Stimulated activated naive CD8-positive, alpha-beta T cell treated with anti-CD3 and anti-CD28 coated beads, Interleukin-15, Interleukin-2, amounts not matched to agents 100 U/mL and 50 U/mL, for 24 hours (primary cell): Measurements from ENCODE around the gene CXCL6.

ENCODE experiments used
- ATAC-seq: fragments of 150-1000 bp; cut with Tn5 transposase; one replicate; pipeline ENCODE4 v1.10.0; 2021
- DNase-seq: peaks from one replicate; pipeline ENCODE4 v3.0.0; 2021

The CXCL6 gene

GRCh38 chr4:73836373-73837279 lies at the start of gene CXCL6:
Gene CXCL6, plus strand, starts transcription at chr4:73836678. Its CDS starts 73 bp downstream, at chr4:73836751.
- ATAC-seq (peak; percentile 23), DNase-seq (no peak)

- DNase-seq (no peak), ATAC-seq (no peak)
Measured at GRCh38 chr4:73788411-73788810, 48.1 kb upstream of the CXCL6 start.

- no peak for ATAC-seq
Measured at GRCh38 chr4:73798842-73799241, 37.6 kb upstream of the CXCL6 start.

GRCh38 chr4:73800206-73800605 lies 36.3 kb upstream of the CXCL6 start:
- DNase-seq (no peak), ATAC-seq (no peak)

More at GRCh38 chr4:73798842-73799241, 37.6 kb upstream of the CXCL6 start:
- DNase-seq, result no peak

GRCh38 chr4:73801692-73802091 lies 34.8 kb upstream of the CXCL6 start:
- DNase-seq (no peak), ATAC-seq (no peak)

- ATAC-seq (no peak), DNase-seq (no peak)
Measured at GRCh38 chr4:73803213-73803612, 33.3 kb upstream of the CXCL6 start.

- ATAC-seq (no peak), DNase-seq (no peak)
Measured at GRCh38 chr4:73810191-73810590, 26.3 kb upstream of the CXCL6 start.

GRCh38 chr4:73811841-73812240 lies 24.6 kb upstream of the CXCL6 start:
- ATAC-seq (no peak), DNase-seq (no peak)

- no peak for DNase-seq
- no peak for ATAC-seq
Measured at GRCh38 chr4:73814679-73815078, 21.8 kb upstream of the CXCL6 start.

- no peak for ATAC-seq
- no peak for DNase-seq
Measured at GRCh38 chr4:73815145-73815544, 21.3 kb upstream of the CXCL6 start.

- DNase-seq (no peak), ATAC-seq (no peak)
Measured at GRCh38 chr4:73816814-73817213, 19.7 kb upstream of the CXCL6 start.

- ATAC-seq, result no peak
- DNase-seq, result no peak
Measured at GRCh38 chr4:73817341-73817740, 19.1 kb upstream of the CXCL6 start.

GRCh38 chr4:73821325-73821724 lies 15.2 kb upstream of the CXCL6 start:
- ATAC-seq (no peak), DNase-seq (no peak)

- DNase-seq (no peak), ATAC-seq (no peak)
Measured at GRCh38 chr4:73822389-73822788, 14.1 kb upstream of the CXCL6 start.

GRCh38 chr4:73822812-73823504 lies 13.5 kb upstream of the CXCL6 start:
- DNase-seq (no peak), ATAC-seq (no peak)

GRCh38 chr4:73823760-73824159 lies 12.7 kb upstream of the CXCL6 start:
- ATAC-seq (no peak), DNase-seq (no peak)

GRCh38 chr4:73828956-73829355 lies 7.5 kb upstream of the CXCL6 start:
- ATAC-seq (no peak), DNase-seq (no peak)

GRCh38 chr4:73831569-73831968 lies 4.9 kb upstream of the CXCL6 start:
- ATAC-seq (no peak), DNase-seq (no peak)

GRCh38 chr4:73832651-73833237 lies 3.7 kb upstream of the CXCL6 start:
- no peak for ATAC-seq
- DNase-seq, result no peak

- DNase-seq, result no peak
Measured at GRCh38 chr4:73839071-73839470, 2.6 kb downstream of the CXCL6 start.

GRCh38 chr4:73839715-73840114 lies 3.2 kb downstream of the CXCL6 start:
- DNase-seq, result no peak
- no peak for ATAC-seq

More at GRCh38 chr4:73839071-73839470, 2.6 kb downstream of the CXCL6 start:
- no peak for ATAC-seq

GRCh38 chr4:73841243-73841925 lies 4.9 kb downstream of the CXCL6 start:
- DNase-seq, result no peak

More at GRCh38 chr4:73841243-73841925, 4.9 kb downstream of the CXCL6 start:
- ATAC-seq, result no peak
